DND-41 (cell line): ENCODE measurements around the gene SLC13A5.
A peak's percentile ranks its signal among the peaks of the same experiment; 100 is the strongest.

Experiments
- ATAC-seq: fragments of 200-7000 bp; cut with Tn5 transposase; 3 replicates; pipeline ENCODE4 v1.9.1; 2021; ENCODE audit warnings: low read depth; ENCODE audit not compliant: insufficient read depth
- DNase-seq: peaks from one replicate; pipeline ENCODE4 v3.0.0-alpha.2; 2020
- H2AFZ ChIP-seq: 2 replicates; pipeline ENCODE4 v1.6.0; 2012; ENCODE audit warnings: low read depth, low read length
- H3K27ac ChIP-seq: 2 replicates; pipeline ENCODE4 v1.5.1; 2012; ENCODE audit warnings: low read length, inconsistent platforms
- H3K27me3 ChIP-seq: fragments of 200-600 bp; sonication (generic); 2 replicates; pipeline ENCODE4 v1.6.0; 2012; ENCODE audit warnings: low read length, mild to moderate bottlenecking, inconsistent platforms; ENCODE audit not compliant: insufficient read depth, poor library complexity
- H3K36me3 ChIP-seq: 2 replicates; pipeline ENCODE4 v1.5.1; 2012; ENCODE audit warnings: low read length, inconsistent platforms; ENCODE audit not compliant: insufficient read depth
- H3K4me1 ChIP-seq: 2 replicates; pipeline ENCODE4 v1.5.1; 2012; ENCODE audit warnings: mild to moderate bottlenecking, low read length; ENCODE audit not compliant: insufficient read depth
- H3K4me2 ChIP-seq: 2 replicates; pipeline ENCODE4 v1.6.0; 2012; ENCODE audit warnings: mild to moderate bottlenecking, moderate library complexity, low read length, inconsistent platforms; ENCODE audit not compliant: insufficient read depth
- H3K4me3 ChIP-seq, 2 experiments: fragments of 200-600 bp in 1 of 2; shearing (Covaris generic) in 1 of 2; 2 replicates each; pipeline ENCODE4 v1.5.1; 2012 to 2016; ENCODE audit warnings: inconsistent platforms in 2 of 2, low read length in 2 of 2, mild to moderate bottlenecking in 2 of 2, low read depth in 1 of 2, moderate library complexity in 1 of 2
- H3K79me2 ChIP-seq: 2 replicates; pipeline ENCODE4 v1.6.0; 2012; ENCODE audit warnings: low read length, inconsistent platforms; ENCODE audit not compliant: insufficient read depth
- H3K9ac ChIP-seq: 2 replicates; pipeline ENCODE4 v1.6.0; 2012; ENCODE audit warnings: low read depth, mild to moderate bottlenecking, inconsistent platforms, low read length, moderate library complexity
- H3K9me3 ChIP-seq: 2 replicates; pipeline ENCODE4 v1.5.1; 2012; ENCODE audit warnings: low read length, moderate library complexity, mild to moderate bottlenecking, inconsistent platforms; ENCODE audit not compliant: insufficient read depth, severe bottlenecking
- H4K20me1 ChIP-seq: 2 replicates; pipeline ENCODE4 v1.6.0; 2012; ENCODE audit warnings: low read length; ENCODE audit not compliant: insufficient read depth
- EZH2 ChIP-seq: IDR thresholded peaks from 3 replicates; pipeline ENCODE4 v1.6.1; 2012; ENCODE audit warnings: borderline replicate concordance, low read depth, mild to moderate bottlenecking, moderate library complexity, low read length, inconsistent platforms; ENCODE audit not compliant: severe bottlenecking
- TF ChIP-seq, protein P1 (sequence below): IDR thresholded peaks from 2 replicates; pipeline ENCODE4 v1.5.1; 2012; ENCODE audit warnings: borderline replicate concordance, low read length, moderate library complexity, mild to moderate bottlenecking; ENCODE audit not compliant: poor library complexity, severe bottlenecking; ENCODE audit errors: extremely low read depth

SLC13A5 gene

DNA sequence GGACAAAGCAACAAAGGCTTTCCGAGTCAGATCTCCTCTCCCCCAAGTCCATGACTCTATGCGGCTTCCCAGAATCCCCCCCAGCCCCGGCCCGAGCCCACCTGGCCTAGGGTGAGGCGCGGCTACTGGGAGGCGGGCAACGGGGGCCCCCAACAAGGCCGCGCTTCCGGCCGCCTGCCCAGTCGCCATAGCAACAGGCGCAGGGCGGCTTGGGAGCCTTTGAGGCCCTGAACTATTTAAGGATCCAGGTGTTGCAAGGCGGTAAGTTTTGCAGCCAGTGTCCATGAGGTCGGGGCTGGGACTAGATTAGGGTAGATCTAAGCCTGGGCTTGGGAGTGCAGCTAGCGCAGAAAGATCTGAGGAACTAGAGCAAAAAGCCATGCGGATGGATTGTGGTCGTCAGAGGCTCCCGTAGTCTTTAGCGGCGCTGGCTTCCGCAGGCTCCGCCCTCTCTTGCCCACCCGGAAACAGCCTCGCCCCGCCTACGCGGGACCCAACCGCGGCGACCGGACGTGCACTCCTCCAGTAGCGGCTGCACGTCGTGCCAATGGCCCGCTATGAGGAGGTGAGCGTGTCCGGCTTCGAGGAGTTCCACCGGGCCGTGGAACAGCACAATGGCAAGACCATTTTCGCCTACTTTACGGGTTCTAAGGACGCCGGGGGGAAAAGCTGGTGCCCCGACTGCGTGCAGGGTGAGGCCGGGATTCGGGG is 72.5 kb downstream of the SLC13A5 start, which contains the start of the genes KIAA0753 and TXNDC17:
Gene KIAA0753 (minus strand): TSS at position 176 of the 711 bp plus-strand sequence. CDS start 5,608 bp downstream, outside the sequence.
Gene TXNDC17 (plus strand): TSS at position 525 of the 711 bp plus-strand sequence. CDS start 23 bp downstream, at position 548.
- Histone ChIP-seq H3K4me3 (peak within 1 kb of the TSS; percentile 41 to 67), H3K27ac (peak within 1 kb of the TSS; percentile 99), H4K20me1 (peaks cover 21% of the 10 kb centered on the region; the same call in 1 of the 2 replicates), H3K9me3 (no peaks in the 10 kb centered on the region), H3K4me1 (peaks cover 49% of the 10 kb centered on the region), H3K79me2 (peaks cover 66% of the 10 kb centered on the region), H3K9ac (peak within 1 kb of the TSS; percentile 65), H3K36me3 (peaks cover 26% of the 10 kb centered on the region), H2AFZ (peak within 1 kb of the TSS; percentile 99), H3K4me2 (peak within 1 kb of the TSS; percentile 81), H3K27me3 (no peaks in the 10 kb centered on the region)
- ATAC-seq (peak; percentile 86), DNase-seq (peak; percentile 92)
- TF ChIP-seq EZH2, result no peak
- TF ChIP-seq, protein P1, sequence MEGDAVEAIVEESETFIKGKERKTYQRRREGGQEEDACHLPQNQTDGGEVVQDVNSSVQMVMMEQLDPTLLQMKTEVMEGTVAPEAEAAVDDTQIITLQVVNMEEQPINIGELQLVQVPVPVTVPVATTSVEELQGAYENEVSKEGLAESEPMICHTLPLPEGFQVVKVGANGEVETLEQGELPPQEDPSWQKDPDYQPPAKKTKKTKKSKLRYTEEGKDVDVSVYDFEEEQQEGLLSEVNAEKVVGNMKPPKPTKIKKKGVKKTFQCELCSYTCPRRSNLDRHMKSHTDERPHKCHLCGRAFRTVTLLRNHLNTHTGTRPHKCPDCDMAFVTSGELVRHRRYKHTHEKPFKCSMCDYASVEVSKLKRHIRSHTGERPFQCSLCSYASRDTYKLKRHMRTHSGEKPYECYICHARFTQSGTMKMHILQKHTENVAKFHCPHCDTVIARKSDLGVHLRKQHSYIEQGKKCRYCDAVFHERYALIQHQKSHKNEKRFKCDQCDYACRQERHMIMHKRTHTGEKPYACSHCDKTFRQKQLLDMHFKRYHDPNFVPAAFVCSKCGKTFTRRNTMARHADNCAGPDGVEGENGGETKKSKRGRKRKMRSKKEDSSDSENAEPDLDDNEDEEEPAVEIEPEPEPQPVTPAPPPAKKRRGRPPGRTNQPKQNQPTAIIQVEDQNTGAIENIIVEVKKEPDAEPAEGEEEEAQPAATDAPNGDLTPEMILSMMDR, result no peak

GRCh38 chr17:6639586-6640535 is 73.3 kb downstream of the SLC13A5 start:
- Histone ChIP-seq H3K27me3 (no peaks in the 10 kb centered on the region), H3K4me1 (peaks cover 49% of the 10 kb centered on the region), H3K9ac (peak overlapping the region; percentile 65), H3K4me3 (peak overlapping the region; percentile 41 to 67), H3K9me3 (no peaks in the 10 kb centered on the region), H3K79me2 (peaks cover 59% of the 10 kb centered on the region), H3K36me3 (peaks cover 21% of the 10 kb centered on the region), H3K27ac (peak overlapping the region; percentile 99), H2AFZ (peak overlapping the region; percentile 99), H3K4me2 (peak overlapping the region; percentile 81), H4K20me1 (peaks cover 18% of the 10 kb centered on the region; the same call in 1 of the 2 replicates)
- ATAC-seq (peak; percentile 52), DNase-seq (peak; percentile 32)
- TF ChIP-seq, protein P1, result no peak
- no peak for TF ChIP-seq EZH2

DNA sequence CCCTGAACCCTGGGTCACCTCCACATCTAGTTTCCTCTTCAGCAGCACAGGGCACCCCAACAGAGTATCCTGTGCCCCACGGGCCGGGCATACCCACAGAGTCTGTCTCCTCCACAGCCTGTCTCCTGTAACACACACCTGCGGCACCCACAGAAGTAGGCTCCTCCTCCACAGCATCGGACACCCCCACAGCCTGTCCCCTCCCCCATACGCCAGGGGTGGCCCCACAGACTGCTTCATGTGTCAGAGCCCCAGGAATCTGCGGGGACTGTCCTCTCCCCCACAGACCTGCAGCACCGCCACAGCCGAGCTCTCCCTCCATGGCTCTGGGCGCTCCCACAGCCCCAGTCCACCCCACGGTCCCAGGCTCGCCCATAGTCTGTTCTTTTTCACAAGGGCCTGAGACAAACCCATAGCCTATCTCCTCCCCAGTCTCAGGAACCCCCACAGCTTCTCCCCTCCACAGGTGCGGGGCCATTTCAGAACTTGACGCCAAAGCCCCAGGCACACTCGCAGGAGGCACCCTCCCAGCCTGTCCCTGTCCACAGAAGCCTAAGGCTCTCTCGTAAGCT is 74.1 kb downstream of the SLC13A5 start:
- peak overlapping the region; percentile 81 for H3K4me2 ChIP-seq
- H3K36me3 ChIP-seq, result peaks cover 18% of the 10 kb centered on the region
- no peaks in the 10 kb centered on the region for H3K27me3 ChIP-seq
- no peaks in the 10 kb centered on the region for H3K9me3 ChIP-seq
- H3K4me3 ChIP-seq, result peak overlapping the region; percentile 41 to 67; a peak in 3 of 4 replicates
- ATAC-seq (no peak), DNase-seq (no peak)
- peak overlapping the region; percentile 99 for H3K27ac ChIP-seq
- no peak for TF ChIP-seq EZH2
- TF ChIP-seq, protein P1, result no peak
- peaks cover 44% of the 10 kb centered on the region for H3K4me1 ChIP-seq
- peaks cover 51% of the 10 kb centered on the region for H3K79me2 ChIP-seq
- peak overlapping the region; percentile 65 for H3K9ac ChIP-seq
- peaks cover 12% of the 10 kb centered on the region; the same call in 1 of the 2 replicates for H4K20me1 ChIP-seq
- H2AFZ ChIP-seq, result 0 out of 2 replicates have a peak overlapping the region, but pooled peaks have one; percentile 29
